ES-I3 (cell line): ENCODE results near the gene GSE1.

ENCODE experiments used
- H3K36me3 ChIP-seq: 2 replicates; pipeline ENCODE4 v1.6.1; 2013; ENCODE audit warnings: mild to moderate bottlenecking, low read length, control low read depth, moderate library complexity; ENCODE audit not compliant: insufficient read depth
- H3K4me1 ChIP-seq: 2 replicates; pipeline ENCODE4 v1.6.1; 2013; ENCODE audit warnings: mild to moderate bottlenecking, control low read depth, low read length; ENCODE audit not compliant: insufficient read depth
- H3K9ac ChIP-seq: 2 replicates; pipeline ENCODE4 v1.6.1; 2013; ENCODE audit warnings: low read depth, mild to moderate bottlenecking, low read length, moderate library complexity
- H3K9me3 ChIP-seq: 2 replicates; pipeline ENCODE4 v1.6.1; 2013; ENCODE audit warnings: mild to moderate bottlenecking, low read length, moderate library complexity; ENCODE audit not compliant: control insufficient read depth, insufficient read depth

GSE1 gene

DNA sequence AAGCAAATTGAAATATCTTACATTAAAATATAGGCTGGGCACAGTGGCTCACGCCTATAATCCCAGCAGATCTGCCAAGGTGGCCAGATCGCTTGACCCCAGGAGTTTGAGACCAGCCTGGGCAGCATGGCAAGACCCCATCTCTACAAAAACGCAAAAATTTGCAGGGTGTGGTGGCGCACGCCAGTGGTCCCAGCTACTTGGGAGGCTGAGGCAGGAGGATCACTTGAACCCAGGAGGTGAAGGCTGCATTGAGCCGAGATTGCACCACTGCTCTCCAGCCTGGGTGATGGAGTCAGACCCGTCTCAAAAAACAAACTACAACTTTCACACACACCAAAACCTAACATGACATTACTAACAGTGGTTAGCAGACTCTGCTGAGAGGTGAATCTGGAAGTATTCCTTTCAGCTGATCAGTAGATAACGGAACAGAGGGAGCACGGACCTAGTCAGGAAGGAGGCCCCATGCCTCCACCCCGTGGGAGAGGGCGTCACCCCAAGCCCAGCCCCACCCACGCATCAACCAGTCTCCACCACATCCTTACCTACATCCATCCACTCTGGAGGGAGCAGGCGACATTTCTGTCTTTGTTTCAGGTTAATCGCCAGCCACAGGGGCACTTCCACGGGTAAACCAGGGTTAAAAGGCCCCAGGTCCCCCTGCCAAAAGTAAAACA lies 73.9 kb downstream of the GSE1 start:
- H3K9ac ChIP-seq = no peak overlapping the region; the same call in 1 of the 2 replicates

DNA sequence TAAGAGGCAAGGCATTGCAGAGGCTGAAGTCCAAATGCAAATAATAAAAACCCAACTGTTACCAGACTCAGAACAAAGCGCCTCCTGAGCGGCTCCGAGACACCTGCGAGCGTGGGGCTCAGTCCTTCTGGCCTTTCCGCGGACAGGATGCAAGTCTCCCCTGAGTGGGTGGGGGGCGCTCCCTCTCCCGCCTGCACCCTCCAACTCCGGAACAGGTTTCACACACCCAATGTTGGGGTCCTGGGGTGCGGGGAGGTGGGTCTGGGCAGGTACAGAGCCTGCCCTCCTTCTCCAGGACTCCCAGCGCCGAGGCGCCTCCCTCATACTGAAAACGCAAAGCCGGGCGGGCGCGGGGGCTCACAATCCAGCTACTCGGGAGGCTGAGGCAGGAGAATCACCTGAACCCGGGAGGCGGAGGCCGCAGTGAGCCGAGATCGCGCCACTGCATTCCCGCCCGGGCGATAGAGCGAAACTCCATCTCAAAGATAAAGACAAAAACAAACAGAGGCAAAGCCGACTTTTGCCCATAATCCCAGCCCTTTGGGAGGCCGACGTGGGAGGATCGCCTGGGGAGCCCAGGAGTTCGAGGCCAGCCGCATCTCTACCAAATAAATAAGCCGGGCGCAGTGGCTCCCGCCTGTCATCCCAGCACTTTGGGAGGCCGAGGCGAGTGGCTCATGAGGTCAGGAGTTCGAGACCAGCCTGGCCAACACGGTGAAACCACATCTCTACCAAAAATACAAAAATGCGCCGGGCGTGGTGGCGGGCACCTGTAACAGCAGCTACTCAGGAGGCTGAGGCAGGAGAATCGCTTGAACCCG lies 74.7 kb downstream of the GSE1 start:
- Histone ChIP-seq H3K4me1 (peaks cover 4% of the 10 kb centered on the region; the same call in 1 of the 2 replicates), H3K9ac (peak overlapping the region; percentile 92; the same call in 1 of the 2 replicates), H3K36me3 (no peaks in the 10 kb centered on the region), H3K9me3 (no peaks in the 10 kb centered on the region)

More for the DNA sequence above, 73.9 kb downstream of the GSE1 start:
- no peaks in the 10 kb centered on the region for H3K36me3 ChIP-seq
- H3K9me3 ChIP-seq = no peaks in the 10 kb centered on the region
- H3K4me1 ChIP-seq = peaks cover 4% of the 10 kb centered on the region; the same call in 1 of the 2 replicates

DNA sequence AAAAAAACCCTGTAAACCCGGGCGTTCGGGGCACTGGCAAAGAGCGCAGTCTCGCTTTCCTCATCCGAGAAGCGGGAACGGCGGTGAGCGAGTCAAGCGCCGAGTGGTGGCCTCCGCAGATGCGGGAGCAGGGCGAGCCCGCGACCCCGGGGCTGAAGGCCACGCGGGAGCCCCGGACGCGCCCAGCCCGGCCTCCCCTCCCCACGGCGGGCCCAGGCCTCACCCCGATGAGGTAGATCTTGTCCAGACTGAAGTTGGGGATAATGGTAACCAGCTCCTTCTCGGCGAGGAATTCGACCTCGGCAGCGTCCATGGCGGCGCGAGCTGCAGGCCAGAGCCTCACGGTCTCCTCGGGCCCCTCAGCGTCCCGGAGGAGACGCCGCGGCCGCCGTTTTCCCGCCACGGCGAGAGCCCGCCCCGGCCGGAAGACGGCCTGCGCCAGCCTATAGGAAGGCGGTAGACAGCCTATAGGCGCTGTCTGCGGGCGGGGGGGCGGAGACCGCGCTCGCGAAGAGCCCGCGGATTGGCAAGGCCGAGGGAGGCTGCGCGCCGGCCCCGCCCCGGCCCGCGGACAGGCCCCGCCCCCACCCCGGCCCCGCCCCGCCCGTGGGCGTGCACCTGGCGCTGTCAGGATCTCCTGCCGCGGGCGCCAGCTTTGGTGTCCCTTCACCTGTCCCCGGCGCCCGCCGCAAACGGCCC lies 75.6 kb downstream of the GSE1 start, which contains the start of gene GINS2:
GINS2 (minus strand) TSS at position 369 of the 699 bp plus-strand sequence; CDS start at position 313, 56 bp downstream.
- Histone ChIP-seq H3K4me1 (peaks cover 4% of the 10 kb centered on the region; the same call in 1 of the 2 replicates), H3K9me3 (no peaks in the 10 kb centered on the region), H3K9ac (peak within 1 kb of the TSS; percentile 92), H3K36me3 (no peaks in the 10 kb centered on the region)

DNA sequence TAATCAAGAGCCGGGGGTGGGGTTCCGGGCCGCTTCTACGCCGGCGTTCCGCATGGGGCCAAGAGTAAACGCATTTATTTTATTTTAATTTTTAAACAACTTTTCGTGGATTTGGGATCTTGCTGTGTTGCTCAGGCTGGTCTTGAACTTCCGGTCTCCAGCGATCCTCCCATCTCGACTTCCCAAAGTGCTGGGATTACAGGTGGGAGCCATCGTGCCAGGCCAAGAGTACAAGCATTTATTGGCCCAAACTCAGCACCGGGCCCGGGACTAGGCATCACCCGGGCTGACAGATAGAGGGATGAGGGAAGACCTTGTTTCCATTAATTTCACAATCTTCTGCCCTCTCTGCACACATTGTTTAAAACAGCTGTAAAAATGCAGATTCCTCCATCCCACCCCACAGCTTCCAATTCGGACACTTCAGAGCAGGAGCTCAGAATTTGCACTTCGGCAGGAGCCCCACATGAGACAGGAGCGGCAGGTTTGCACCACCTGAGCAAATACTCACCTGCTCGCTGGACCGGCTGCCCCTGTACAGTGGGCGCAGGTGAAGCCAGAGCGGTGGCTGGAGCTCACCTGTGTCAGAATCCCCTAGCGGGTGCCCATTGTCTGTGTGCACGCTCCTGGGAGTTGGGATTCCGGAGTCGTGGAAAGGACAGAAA lies 76.3 kb downstream of the GSE1 start:
- Histone ChIP-seq H3K9me3 (no peaks in the 10 kb centered on the region), H3K9ac (peak overlapping the region; percentile 40; the same call in 1 of the 2 replicates), H3K4me1 (peaks cover 4% of the 10 kb centered on the region; the same call in 1 of the 2 replicates), H3K36me3 (no peaks in the 10 kb centered on the region)

DNA sequence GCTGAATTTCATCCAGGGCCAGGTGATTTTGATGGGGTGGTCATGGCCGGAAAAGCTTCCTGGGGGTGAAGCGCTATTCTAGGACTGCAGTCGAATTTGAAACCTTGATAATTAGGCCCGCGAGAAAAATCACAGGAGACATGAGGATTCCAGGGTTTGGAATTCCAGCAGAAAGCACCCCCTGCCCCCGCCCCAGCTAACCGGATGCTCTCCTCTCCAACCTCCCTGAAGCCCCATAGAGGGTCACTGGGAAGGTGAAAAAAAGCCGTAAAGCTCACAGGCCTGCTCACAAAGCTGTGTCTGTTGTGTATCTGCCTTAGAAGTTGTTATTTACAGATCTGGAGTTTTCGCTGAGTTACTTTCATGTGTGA lies 76.8 kb downstream of the GSE1 start:
- H3K9ac ChIP-seq = no peak overlapping the region; the same call in 1 of the 2 replicates
- H3K9me3 ChIP-seq = no peaks in the 10 kb centered on the region
- H3K36me3 ChIP-seq = no peaks in the 10 kb centered on the region
- H3K4me1 ChIP-seq = peaks cover 4% of the 10 kb centered on the region; the same call in 1 of the 2 replicates

- peaks cover 4% of the 10 kb centered on the region; the same call in 1 of the 2 replicates for H3K4me1 ChIP-seq
- H3K9me3 ChIP-seq = no peaks in the 10 kb centered on the region
- no peaks in the 10 kb centered on the region for H3K36me3 ChIP-seq
- no peak overlapping the region for H3K9ac ChIP-seq
These were observed 77.4 kb downstream of the GSE1 start for GRCh38 chr16:85690469-85691064.

DNA sequence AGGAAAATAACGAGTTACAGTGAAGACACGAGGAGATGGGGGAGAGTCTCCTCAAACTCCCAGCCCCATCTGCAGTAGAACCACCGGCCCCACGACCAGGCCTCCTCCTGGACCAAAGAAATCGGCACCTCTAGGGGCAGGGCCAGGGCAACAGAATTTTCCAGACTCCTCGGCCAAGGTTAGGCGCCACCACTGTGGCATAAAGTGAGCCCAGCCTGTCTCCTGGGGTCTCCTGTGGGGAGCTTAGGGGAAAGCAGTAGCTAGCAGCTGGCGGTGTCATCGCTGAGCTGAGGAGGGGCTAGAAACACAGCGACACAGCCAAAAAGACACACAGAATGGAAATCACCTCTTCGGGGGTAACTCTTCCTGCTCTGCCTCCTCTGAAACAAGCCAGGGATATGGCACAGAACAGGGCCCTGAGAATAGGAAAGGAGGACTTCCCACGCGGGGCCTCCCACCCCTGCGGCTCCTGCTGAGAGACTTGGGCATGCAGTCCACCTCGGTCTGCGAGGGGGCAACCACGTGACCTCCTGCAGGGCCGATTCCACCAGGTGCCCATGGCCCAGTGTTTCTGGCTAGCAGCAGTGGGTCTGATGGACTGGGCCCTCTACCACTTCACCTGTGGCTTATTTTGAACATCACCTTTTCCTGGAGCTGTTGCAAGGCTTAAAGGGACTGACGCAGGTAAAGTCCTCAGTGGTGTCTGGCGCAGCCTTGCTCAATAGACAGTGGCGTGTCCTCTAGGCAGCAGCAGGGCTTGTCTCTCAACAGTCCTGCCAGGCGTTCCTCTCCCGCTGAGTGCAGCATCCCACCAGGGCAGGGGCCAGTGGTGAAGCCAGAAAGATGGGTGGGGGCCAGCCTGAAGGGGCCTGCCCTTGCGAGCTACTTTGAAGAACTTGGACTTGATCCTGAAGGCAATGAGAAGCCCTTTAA lies 82.3 kb downstream of the GSE1 start:
- Histone ChIP-seq H3K9me3 (no peaks in the 10 kb centered on the region), H3K9ac (no peak overlapping the region), H3K36me3 (no peaks in the 10 kb centered on the region), H3K4me1 (no peaks in the 10 kb centered on the region; the same call in 1 of the 2 replicates)

DNA sequence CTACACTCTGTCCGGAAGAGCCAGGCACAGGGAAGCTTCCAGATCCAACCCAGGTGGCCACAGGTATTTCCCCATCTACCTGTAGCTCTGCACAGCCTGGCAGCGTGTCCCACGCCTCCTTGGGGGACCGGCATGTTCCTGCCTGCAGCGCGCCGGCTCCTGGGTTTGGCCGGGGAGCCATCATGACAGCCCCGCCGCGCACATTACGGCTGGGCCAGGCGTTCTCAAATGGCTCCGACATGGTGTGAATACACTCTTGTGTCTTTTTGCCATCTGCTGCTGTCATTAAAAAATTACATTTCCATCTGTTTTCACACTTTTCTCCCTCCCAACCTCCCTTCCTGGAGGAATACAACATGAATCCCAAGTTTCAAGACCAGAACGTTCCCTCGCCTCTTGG lies 83.7 kb downstream of the GSE1 start:
- H3K36me3 ChIP-seq = no peaks in the 10 kb centered on the region
- no peak overlapping the region for H3K9ac ChIP-seq
- no peaks in the 10 kb centered on the region for H3K9me3 ChIP-seq
- H3K4me1 ChIP-seq = no peaks in the 10 kb centered on the region; the same call in 1 of the 2 replicates

- H3K9ac ChIP-seq = no peak overlapping the region
- H3K4me1 ChIP-seq = no peaks in the 10 kb centered on the region; the same call in 1 of the 2 replicates
- H3K9me3 ChIP-seq = no peaks in the 10 kb centered on the region
- H3K36me3 ChIP-seq = no peaks in the 10 kb centered on the region
These were observed 84.3 kb downstream of the GSE1 start for GRCh38 chr16:85697431-85697830.

DNA sequence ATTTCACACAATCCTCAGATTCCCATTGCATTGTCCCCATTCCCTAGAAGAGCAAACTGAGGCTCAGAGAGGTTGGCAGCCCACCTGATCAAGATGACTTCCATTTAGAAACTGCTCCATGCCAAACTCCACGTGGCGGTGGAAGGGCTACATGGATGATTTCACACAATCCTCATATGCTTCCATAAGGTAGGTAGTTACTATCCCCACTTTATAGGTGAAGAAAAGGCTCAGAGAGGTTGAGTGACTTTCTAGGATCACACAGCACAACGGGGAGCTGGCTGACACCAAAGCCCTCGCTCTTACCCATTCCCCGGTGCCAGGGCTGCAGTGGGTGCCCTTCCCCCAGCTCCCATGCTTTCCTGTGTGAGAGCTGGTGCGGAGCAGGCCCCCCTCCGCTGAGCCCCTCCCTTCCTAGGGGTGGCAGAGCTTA lies 85.4 kb downstream of the GSE1 start:
- no peaks in the 10 kb centered on the region for H3K9me3 ChIP-seq
- H3K9ac ChIP-seq = no peak overlapping the region
- no peaks in the 10 kb centered on the region for H3K36me3 ChIP-seq
- no peaks in the 10 kb centered on the region; the same call in 1 of the 2 replicates for H3K4me1 ChIP-seq

GRCh38 chr16:85698935-85699558 lies 85.9 kb downstream of the GSE1 start:
- no peaks in the 10 kb centered on the region; the same call in 1 of the 2 replicates for H3K4me1 ChIP-seq
- H3K9me3 ChIP-seq = no peaks in the 10 kb centered on the region
- no peaks in the 10 kb centered on the region for H3K36me3 ChIP-seq
- no peak overlapping the region for H3K9ac ChIP-seq

- Histone ChIP-seq H3K36me3 (no peaks in the 10 kb centered on the region), H3K9ac (no peak overlapping the region), H3K4me1 (no peaks in the 10 kb centered on the region; the same call in 1 of the 2 replicates), H3K9me3 (no peaks in the 10 kb centered on the region)
These were observed 86.5 kb downstream of the GSE1 start for GRCh38 chr16:85699628-85700027.
